ENCODE results near the gene ANKRD53.
A peak's percentile ranks its signal among the peaks of the same experiment; 100 is the strongest.
"Not testable (repeated sequence)": the region's sequence is repeated elsewhere in the genome, so short reads cannot be mapped to it uniquely, and the experiment has no call there.

Gene ANKRD53

GRCh38 chr2:70992945-70993853 is 14.8 kb downstream of the ANKRD53 start:
- CTCF ChIA-PET, result interaction anchor here (1.2 kb wide), 1 partner anchor 8 kb away, joined by 3 read pairs; no protein-coding TSS in a partner anchor
- DNase-seq (ENCODE audit: low spot score), result no peak
- POLR2A ChIA-PET (ENCODE audit: low non-redundant PET), result interaction anchor here (0.6 kb wide), 1 partner anchor 351 kb away, joined by 4 read pairs; no protein-coding TSS in a partner anchor
- no peak overlapping the region for H3K27ac ChIP-seq
- no peak for TF ChIP-seq CTCF (conservative IDR thresholded peaks at IDR 0.05; ENCODE audit: low read depth)

DNA sequence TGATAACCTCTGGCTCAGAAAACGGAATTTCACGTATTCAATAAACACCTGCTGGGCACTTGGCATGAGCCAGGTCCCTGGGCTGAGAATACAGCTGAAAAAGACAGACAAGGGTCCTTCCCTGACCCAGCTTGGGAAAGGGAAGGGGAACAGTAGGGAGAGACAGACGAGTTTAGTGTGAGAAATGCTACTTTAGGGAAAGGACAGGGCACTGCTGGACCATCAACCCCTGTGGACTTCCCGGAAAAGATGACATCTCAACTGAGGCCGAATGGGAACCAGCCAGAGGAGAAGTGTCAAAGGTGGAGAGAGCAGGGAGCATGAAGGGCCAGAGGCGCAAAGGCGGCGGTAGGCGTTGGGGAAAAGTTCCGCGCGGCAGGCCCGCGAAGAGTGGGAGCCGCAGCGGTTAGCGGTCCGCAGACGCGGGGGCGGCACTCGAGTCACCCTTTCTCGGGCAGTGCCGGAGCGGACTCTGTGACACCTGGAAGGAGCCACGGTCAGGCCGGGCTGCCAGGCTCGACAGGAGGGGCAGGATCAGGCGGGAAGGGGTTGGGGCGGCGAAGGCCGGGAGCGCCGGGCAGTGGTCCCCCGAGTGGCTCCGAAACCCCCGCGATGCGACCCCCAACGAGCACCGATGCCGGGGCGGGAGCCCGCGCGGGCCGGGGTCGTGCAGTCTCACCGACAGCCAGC is 15.7 kb downstream of the ANKRD53 start:
- peak; percentile 27 for DNase-seq (ENCODE audit: low spot score)
- POLR2A ChIA-PET (ENCODE audit: low non-redundant PET), result no interaction called here
- no peak for TF ChIP-seq CTCF (conservative IDR thresholded peaks at IDR 0.05; ENCODE audit: low read depth)
- CTCF ChIA-PET, result no interaction called here
- peak overlapping the region; percentile 72 for H3K27ac ChIP-seq

GRCh38 chr2:70994699-70995425 is 16.4 kb downstream of the ANKRD53 start, which contains the start of gene TEX261:
TEX261 (minus strand) TSS chr2:70994873; CDS start chr2:70994757, 116 bp downstream.
- DNase-seq (ENCODE audit: low spot score), result peak; percentile 91
- peak; percentile 94 for TF ChIP-seq CTCF (conservative IDR thresholded peaks at IDR 0.05; ENCODE audit: low read depth)
- ChIA-PET POLR2A (ENCODE audit: low non-redundant PET) (no interaction called here), CTCF (no interaction called here)
- peak within 1 kb of the TSS; percentile 72 for H3K27ac ChIP-seq

GRCh38 chr2:70995426-70995729 is 16.9 kb downstream of the ANKRD53 start:
- peak overlapping the region; percentile 72 for H3K27ac ChIP-seq
- peak; percentile 29 for DNase-seq (ENCODE audit: low spot score)
- POLR2A ChIA-PET (ENCODE audit: low non-redundant PET), result no interaction called here
- no peak for TF ChIP-seq CTCF (conservative IDR thresholded peaks at IDR 0.05; ENCODE audit: low read depth)
- CTCF ChIA-PET, result no interaction called here

DNA sequence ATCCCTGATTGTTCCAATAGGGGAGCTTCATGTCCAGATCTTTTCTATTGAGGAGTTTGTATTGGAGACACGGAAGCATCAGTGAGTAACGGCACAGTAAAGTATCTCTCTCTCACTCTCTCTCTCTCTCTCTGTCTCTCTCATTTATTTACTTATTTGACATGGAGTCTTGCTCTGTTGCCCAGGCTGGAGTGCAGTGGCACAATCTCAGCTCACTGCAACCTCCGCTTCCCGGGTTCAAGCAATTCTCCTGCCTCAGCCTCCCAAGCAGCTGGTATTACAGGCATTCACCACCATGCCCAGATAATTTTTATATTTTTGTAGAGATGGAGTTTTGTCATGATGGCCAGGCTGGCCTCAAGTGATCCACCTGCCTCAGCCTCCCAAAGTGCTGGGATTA is 20.5 kb downstream of the ANKRD53 start:
- POLR2A ChIA-PET (ENCODE audit: low non-redundant PET); H3K27ac ChIP-seq; CTCF ChIA-PET; DNase-seq (ENCODE audit: low spot score): not testable (repeated sequence)

GRCh38 chr2:70999362-70999761 is 20.9 kb downstream of the ANKRD53 start:
- no peak overlapping the region for H3K27ac ChIP-seq
- CTCF ChIA-PET, result interaction anchor here (0.6 kb wide), 1 partner anchor 92 kb away, joined by 4 read pairs; no protein-coding TSS in a partner anchor
- no peak for DNase-seq (ENCODE audit: low spot score)
- POLR2A ChIA-PET (ENCODE audit: low non-redundant PET), result no interaction called here
- TF ChIP-seq CTCF (conservative IDR thresholded peaks at IDR 0.05; ENCODE audit: low read depth), result no peak

- CTCF ChIA-PET, result interaction anchor here (0.6 kb wide), 2 partner anchors 92 to 1984 kb away, joined by 3 to 4 read pairs; no protein-coding TSS in a partner anchor
- POLR2A ChIA-PET (ENCODE audit: low non-redundant PET); H3K27ac ChIP-seq; DNase-seq (ENCODE audit: low spot score): not testable (repeated sequence)
Measured at GRCh38 chr2:70999931-71000330, 21.5 kb downstream of the ANKRD53 start.

All from RWPE1 (cell line).